DOHH2 (cell line): ENCODE results near the gene SYT14.
"Not testable (repeated sequence)": the region's sequence is repeated elsewhere in the genome, so short reads cannot be mapped to it uniquely, and the experiment has no call there.

ENCODE experiments used
- H3F3A ChIP-seq: fragments of 200-600 bp; sonication (generic), shearing (Covaris generic); 2 replicates; pipeline ENCODE4 v1.6.0; 2016; ENCODE audit warnings: antibody characterized with exemption, mild to moderate bottlenecking; ENCODE audit not compliant: control insufficient read depth, insufficient read depth
- H3K27ac ChIP-seq: fragments of 200-600 bp; sonication (generic); 2 replicates; pipeline ENCODE4 v1.5.1; 2014; ENCODE audit warnings: low read depth, mild to moderate bottlenecking, low read length, moderate library complexity
- H3K27me3 ChIP-seq: fragments of 200-600 bp; sonication (generic); 2 replicates; pipeline ENCODE4 v1.6.1; 2014; ENCODE audit warnings: mild to moderate bottlenecking, low read length, mixed read lengths; ENCODE audit not compliant: control insufficient read depth
- H3K36me3 ChIP-seq: fragments of 200-600 bp; sonication (generic); 2 replicates; pipeline ENCODE4 v1.6.1; 2014; ENCODE audit warnings: mild to moderate bottlenecking, low read length, moderate library complexity, mixed read lengths; ENCODE audit not compliant: control insufficient read depth
- H3K4me1 ChIP-seq: fragments of 200-600 bp; sonication (generic); 2 replicates; pipeline ENCODE4 v1.6.1; 2014; ENCODE audit warnings: mild to moderate bottlenecking, low read length, mixed read lengths; ENCODE audit not compliant: control insufficient read depth
- H3K4me2 ChIP-seq: fragments of 200-600 bp; sonication (generic); 2 replicates; pipeline ENCODE4 v1.6.0; 2014; ENCODE audit warnings: mild to moderate bottlenecking, low read length, moderate library complexity
- H3K4me3 ChIP-seq: fragments of 200-600 bp; sonication (generic); 2 replicates; pipeline ENCODE4 v1.5.1; 2014; ENCODE audit warnings: mild to moderate bottlenecking, low read length, mixed read lengths
- H3K79me2 ChIP-seq: fragments of 200-600 bp; sonication (generic); 2 replicates; pipeline ENCODE4 v1.6.1; 2014; ENCODE audit warnings: mild to moderate bottlenecking, low read length, mixed read lengths; ENCODE audit not compliant: control insufficient read depth
- H3K9me2 ChIP-seq: fragments of 200-600 bp; sonication (generic); replicated peaks from 2 replicates; pipeline ENCODE4 v1.6.1; 2014; ENCODE audit warnings: mild to moderate bottlenecking, low read length, mixed read lengths; ENCODE audit not compliant: control insufficient read depth
- H3K9me3 ChIP-seq: fragments of 200-600 bp; sonication (generic); 2 replicates; pipeline ENCODE4 v1.6.1; 2014; ENCODE audit warnings: antibody characterized with exemption, low read length, mixed read lengths; ENCODE audit not compliant: control insufficient read depth, insufficient read depth
- H4K20me1 ChIP-seq: fragments of 200-600 bp; sonication (generic); 2 replicates; pipeline ENCODE4 v1.6.0; 2014; ENCODE audit warnings: low read depth, mild to moderate bottlenecking, antibody characterized with exemption, low read length, moderate library complexity; ENCODE audit not compliant: control insufficient read depth, insufficient read depth
- CTCF ChIP-seq: fragments of 200-600 bp; sonication (generic); IDR thresholded peaks from one replicate; pipeline ENCODE4 v1.5.1; 2014; ENCODE audit warnings: antibody characterized with exemption, mild to moderate bottlenecking, low read depth, low read length; ENCODE audit not compliant: poor library complexity, severe bottlenecking
- EZH2phosphoT487 ChIP-seq: fragments of 200-600 bp; sonication (generic); IDR thresholded peaks from 2 replicates; pipeline ENCODE4 v1.6.1; 2017; ENCODE audit warnings: borderline replicate concordance, mild to moderate bottlenecking, antibody characterized with exemption, low read length, moderate library complexity, mixed read lengths

Gene SYT14

GRCh38 chr1:209965996-209966395 is 28.0 kb downstream of the SYT14 start:
- no peak overlapping the region for H3K27ac ChIP-seq
- TF ChIP-seq CTCF (no peak), EZH2phosphoT487 (no peak)
- no peaks in the 10 kb centered on the region for H3K27me3 ChIP-seq
- H3K4me2 ChIP-seq, result no peak overlapping the region
- no peaks in the 10 kb centered on the region for H3K9me2 ChIP-seq
- H3K4me1 ChIP-seq, result no peaks in the 10 kb centered on the region
- no peaks in the 10 kb centered on the region for H3K9me3 ChIP-seq
- H4K20me1 ChIP-seq, result no peaks in the 10 kb centered on the region
- no peaks in the 10 kb centered on the region for H3K79me2 ChIP-seq
- H3F3A ChIP-seq, result no peaks in the 10 kb centered on the region
- no peak overlapping the region for H3K4me3 ChIP-seq
- H3K36me3 ChIP-seq, result no peaks in the 10 kb centered on the region

GRCh38 chr1:209978721-209979120 is 40.7 kb downstream of the SYT14 start:
- H3F3A ChIP-seq, H3K9me3 ChIP-seq, H3K27ac ChIP-seq, H3K79me2 ChIP-seq, H3K4me1 ChIP-seq, H4K20me1 ChIP-seq, H3K4me2 ChIP-seq, H3K9me2 ChIP-seq, H3K4me3 ChIP-seq, H3K27me3 ChIP-seq, H3K36me3 ChIP-seq: not testable (repeated sequence)

- Histone ChIP-seq H3K9me3 (no peaks in the 10 kb centered on the region), H3K27me3 (peaks cover 2% of the 10 kb centered on the region; the same call in 1 of the 2 replicates), H3K4me3 (no peak overlapping the region), H3K36me3 (no peaks in the 10 kb centered on the region), H3K4me1 (no peaks in the 10 kb centered on the region), H3K79me2 (no peaks in the 10 kb centered on the region), H4K20me1 (no peaks in the 10 kb centered on the region), H3K9me2 (no peaks in the 10 kb centered on the region), H3F3A (no peaks in the 10 kb centered on the region), H3K4me2 (no peak overlapping the region), H3K27ac (no peak overlapping the region)
- TF ChIP-seq EZH2phosphoT487 (no peak), CTCF (no peak)
Observed at GRCh38 chr1:209983953-209984352, 45.9 kb downstream of the SYT14 start.

GRCh38 chr1:209985002-209985401 is 47.0 kb downstream of the SYT14 start:
- no peak overlapping the region for H3K27ac ChIP-seq
- no peak overlapping the region for H3K4me3 ChIP-seq
- H3F3A ChIP-seq, result no peaks in the 10 kb centered on the region
- no peaks in the 10 kb centered on the region for H3K79me2 ChIP-seq
- H3K4me1 ChIP-seq, result no peaks in the 10 kb centered on the region
- no peaks in the 10 kb centered on the region for H3K9me2 ChIP-seq
- H3K9me3 ChIP-seq, result no peaks in the 10 kb centered on the region
- TF ChIP-seq CTCF (no peak), EZH2phosphoT487 (no peak)
- H3K36me3 ChIP-seq, result no peaks in the 10 kb centered on the region
- no peaks in the 10 kb centered on the region for H4K20me1 ChIP-seq
- H3K27me3 ChIP-seq, result peaks cover 4% of the 10 kb centered on the region; the same call in 1 of the 2 replicates
- H3K4me2 ChIP-seq, result no peak overlapping the region
